Neural cell (in vitro differentiated cells): ENCODE measurements around the gene AGPAT4. TPM values are rescaled to one million over a fixed set of nuclear protein-coding genes. Genes with fewer than 3 reads are reported as not detected.

Experiments
- H2AFZ ChIP-seq: fragments of 200-600, 300-800 bp; sonication (generic), shearing (Covaris generic); 2 replicates; pipeline ENCODE4 v1.6.0; 2014; ENCODE audit warnings: low read depth, mild to moderate bottlenecking, antibody characterized with exemption, low read length, moderate library complexity
- H3F3A ChIP-seq: fragments of 200-600 bp; shearing (Covaris generic); 2 replicates; pipeline ENCODE4 v1.6.1; 2016; ENCODE audit warnings: mild to moderate bottlenecking, moderate library complexity, mixed read lengths, antibody characterized with exemption, low read length; ENCODE audit not compliant: insufficient read depth, poor library complexity, severe bottlenecking
- H3K27ac ChIP-seq: fragments of 200-600, 300-800 bp; sonication (generic), shearing (Covaris generic); 2 replicates; pipeline ENCODE4 v1.5.1; 2014; ENCODE audit warnings: mild to moderate bottlenecking, low read length, moderate library complexity
- H3K27me3 ChIP-seq: fragments of 300-800, 200-600 bp; sonication (generic), shearing (Covaris generic); 2 replicates; pipeline ENCODE4 v1.6.0; 2014; ENCODE audit warnings: mild to moderate bottlenecking, low read depth, low read length, moderate library complexity; ENCODE audit not compliant: insufficient read depth
- H3K36me3 ChIP-seq: fragments of 300-800, 200-600 bp; sonication (generic), shearing (Covaris generic); 2 replicates; pipeline ENCODE4 v1.5.1; 2014; ENCODE audit warnings: mild to moderate bottlenecking, antibody characterized with exemption, low read length, moderate library complexity; ENCODE audit not compliant: insufficient read depth
- H3K4me2 ChIP-seq: fragments of 300-800, 200-600 bp; sonication (generic), shearing (Covaris generic); 2 replicates; pipeline ENCODE4 v1.6.0; 2014; ENCODE audit warnings: mild to moderate bottlenecking, low read length
- H3K4me3 ChIP-seq: fragments of 300-800, 200-600 bp; sonication (generic), shearing (Covaris generic); 2 replicates; pipeline ENCODE4 v1.5.1; 2014; ENCODE audit warnings: mild to moderate bottlenecking, low read length, moderate library complexity
- H3K79me2 ChIP-seq: fragments of 200-600 bp; shearing (Covaris generic); replicated peaks from 2 replicates; pipeline ENCODE4 v1.6.0; 2014; ENCODE audit warnings: mild to moderate bottlenecking, low read length, moderate library complexity; ENCODE audit not compliant: insufficient read depth
- H3K9ac ChIP-seq: fragments of 300-800, 200-600 bp; sonication (generic), shearing (Covaris generic); 2 replicates; pipeline ENCODE4 v1.6.1; 2016; ENCODE audit warnings: mild to moderate bottlenecking, low read length, mixed read lengths
- H3K9me2 ChIP-seq: fragments of 200-600 bp; shearing (Covaris generic); 2 replicates; pipeline ENCODE4 v1.6.1; 2016; ENCODE audit warnings: mild to moderate bottlenecking, low read length, mixed read lengths; ENCODE audit not compliant: insufficient read depth
- H3K9me3 ChIP-seq: fragments of 200-600, 300-800 bp; sonication (generic), shearing (Covaris generic); 2 replicates; pipeline ENCODE4 v1.6.1; 2016; ENCODE audit warnings: mild to moderate bottlenecking, mixed run types, low read length, moderate library complexity, mixed read lengths
- H4K20me1 ChIP-seq: fragments of 200-600 bp; shearing (Covaris generic); 2 replicates; pipeline ENCODE4 v1.6.1; 2016; ENCODE audit warnings: mild to moderate bottlenecking, mixed run types; ENCODE audit not compliant: insufficient read depth
- EP300 ChIP-seq: fragments of 450-650 bp; conservative IDR thresholded peaks from 2 replicates; pipeline ENCODE4 v1.6.1; 2014; ENCODE audit warnings: antibody characterized with exemption, mild to moderate bottlenecking, moderate library complexity; ENCODE audit not compliant: poor library complexity, severe bottlenecking
- EZH2 ChIP-seq: fragments of 200-600, 300-800 bp; shearing (Covaris generic), sonication (generic); IDR thresholded peaks from 2 replicates; pipeline ENCODE4 v1.6.1; 2014; ENCODE audit warnings: antibody characterized with exemption, low read length, borderline replicate concordance, mild to moderate bottlenecking; ENCODE audit not compliant: insufficient read depth, poor library complexity, severe bottlenecking
- MXI1 ChIP-seq: fragments of 450-650 bp; conservative IDR thresholded peaks from 2 replicates; pipeline ENCODE4 v1.6.1; 2014; ENCODE audit warnings: antibody characterized with exemption, mild to moderate bottlenecking; ENCODE audit not compliant: poor library complexity, severe bottlenecking
- POLR2AphosphoS5 ChIP-seq: IDR thresholded peaks from 2 replicates; pipeline ENCODE4 v1.6.1; 2012
- RAD21 ChIP-seq: fragments of 450-650 bp; conservative IDR thresholded peaks from 2 replicates; pipeline ENCODE4 v1.6.1; 2014; ENCODE audit warnings: antibody characterized with exemption, mild to moderate bottlenecking, moderate library complexity
- SMC3 ChIP-seq: fragments of 450-650 bp; conservative IDR thresholded peaks from 2 replicates; pipeline ENCODE4 v1.6.1; 2014; ENCODE audit warnings: antibody characterized with exemption, mild to moderate bottlenecking, moderate library complexity; ENCODE audit not compliant: poor library complexity
- TAF1 ChIP-seq: IDR thresholded peaks from 2 replicates; pipeline ENCODE4 v1.6.1; 2012; ENCODE audit warnings: low read depth
- polyA plus RNA-seq: library from polyadenylated mRNA; depleted of rRNA; stranded (reverse); fragments of >200 nt; gene quantifications from 2 replicates; pipeline ENCODE4 v1.2.3, GENCODE V29; 2014
- TF ChIP-seq, protein P1 (sequence below): IDR thresholded peaks from 2 replicates; pipeline ENCODE4 v1.6.1; 2012; ENCODE audit warnings: borderline replicate concordance
- TF ChIP-seq, protein P2 (sequence below): fragments of 450-650 bp; IDR thresholded peaks from 2 replicates; pipeline ENCODE4 v1.5.1; 2014; ENCODE audit warnings: antibody characterized with exemption, mild to moderate bottlenecking, moderate library complexity; ENCODE audit not compliant: poor library complexity, severe bottlenecking

The AGPAT4 gene
- polyA plus RNA-seq, 1 donor from 2014 or later, result 42.6 TPM

DNA sequence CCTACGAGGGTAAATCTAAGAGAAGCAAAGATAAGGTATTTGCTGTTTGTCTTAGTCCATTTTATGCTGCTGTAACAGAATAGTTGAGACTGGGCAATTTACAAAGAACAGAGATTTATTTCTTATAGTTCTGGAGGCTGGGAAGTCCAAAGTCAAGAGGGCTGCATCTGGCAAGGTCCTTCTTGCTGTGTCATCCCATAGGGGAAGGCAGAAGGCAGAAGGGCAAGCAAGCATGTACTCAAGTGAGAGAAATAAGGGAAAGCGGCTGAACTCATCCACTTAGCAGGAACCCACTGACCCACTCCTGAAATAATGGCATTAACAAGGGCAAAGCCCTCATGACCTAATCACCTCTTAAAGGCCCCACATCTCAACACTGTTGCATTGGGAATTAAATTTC is 102.7 kb downstream of the AGPAT4 start:
- Histone ChIP-seq H3K27ac (no peak overlapping the region), H4K20me1 (no peaks in the 10 kb centered on the region), H2AFZ (no peak overlapping the region)

DNA sequence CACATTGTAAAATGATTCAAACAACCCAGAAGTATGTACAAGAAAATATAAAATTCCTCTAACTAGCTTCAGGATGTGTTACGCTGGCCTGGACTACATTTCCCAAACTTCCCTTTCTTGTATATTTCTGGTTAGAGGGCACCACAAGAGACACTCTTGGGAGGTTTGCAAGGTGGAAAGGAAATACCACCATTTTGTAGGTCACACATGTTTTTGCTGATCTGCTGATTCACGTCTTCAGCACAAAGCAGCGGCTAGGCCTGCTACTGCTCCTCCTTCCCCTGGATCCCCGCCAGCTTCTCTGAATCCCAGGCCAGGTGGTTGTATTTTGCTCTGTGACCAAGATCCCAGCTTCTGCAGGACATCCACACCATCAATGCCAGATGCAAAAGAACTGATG is 104.2 kb downstream of the AGPAT4 start:
- no peak overlapping the region for H3K4me2 ChIP-seq
- H3K27ac ChIP-seq, result no peak overlapping the region
- H3K79me2 ChIP-seq, result peaks cover 23% of the 10 kb centered on the region

More for the DNA sequence above, 102.7 kb downstream of the AGPAT4 start:
- Histone ChIP-seq H3K4me3 (no peak overlapping the region), H3K9me2 (no peaks in the 10 kb centered on the region), H3K27me3 (no peaks in the 10 kb centered on the region), H3K36me3 (no peaks in the 10 kb centered on the region), H3F3A (no peaks in the 10 kb centered on the region), H3K9ac (no peak overlapping the region), H3K9me3 (no peaks in the 10 kb centered on the region), H3K79me2 (peaks cover 17% of the 10 kb centered on the region), H3K4me2 (no peak overlapping the region)
- TF ChIP-seq, protein P1, sequence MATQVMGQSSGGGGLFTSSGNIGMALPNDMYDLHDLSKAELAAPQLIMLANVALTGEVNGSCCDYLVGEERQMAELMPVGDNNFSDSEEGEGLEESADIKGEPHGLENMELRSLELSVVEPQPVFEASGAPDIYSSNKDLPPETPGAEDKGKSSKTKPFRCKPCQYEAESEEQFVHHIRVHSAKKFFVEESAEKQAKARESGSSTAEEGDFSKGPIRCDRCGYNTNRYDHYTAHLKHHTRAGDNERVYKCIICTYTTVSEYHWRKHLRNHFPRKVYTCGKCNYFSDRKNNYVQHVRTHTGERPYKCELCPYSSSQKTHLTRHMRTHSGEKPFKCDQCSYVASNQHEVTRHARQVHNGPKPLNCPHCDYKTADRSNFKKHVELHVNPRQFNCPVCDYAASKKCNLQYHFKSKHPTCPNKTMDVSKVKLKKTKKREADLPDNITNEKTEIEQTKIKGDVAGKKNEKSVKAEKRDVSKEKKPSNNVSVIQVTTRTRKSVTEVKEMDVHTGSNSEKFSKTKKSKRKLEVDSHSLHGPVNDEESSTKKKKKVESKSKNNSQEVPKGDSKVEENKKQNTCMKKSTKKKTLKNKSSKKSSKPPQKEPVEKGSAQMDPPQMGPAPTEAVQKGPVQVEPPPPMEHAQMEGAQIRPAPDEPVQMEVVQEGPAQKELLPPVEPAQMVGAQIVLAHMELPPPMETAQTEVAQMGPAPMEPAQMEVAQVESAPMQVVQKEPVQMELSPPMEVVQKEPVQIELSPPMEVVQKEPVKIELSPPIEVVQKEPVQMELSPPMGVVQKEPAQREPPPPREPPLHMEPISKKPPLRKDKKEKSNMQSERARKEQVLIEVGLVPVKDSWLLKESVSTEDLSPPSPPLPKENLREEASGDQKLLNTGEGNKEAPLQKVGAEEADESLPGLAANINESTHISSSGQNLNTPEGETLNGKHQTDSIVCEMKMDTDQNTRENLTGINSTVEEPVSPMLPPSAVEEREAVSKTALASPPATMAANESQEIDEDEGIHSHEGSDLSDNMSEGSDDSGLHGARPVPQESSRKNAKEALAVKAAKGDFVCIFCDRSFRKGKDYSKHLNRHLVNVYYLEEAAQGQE, result no peak
- TF ChIP-seq SMC3 (no peak), EZH2 (no peak), POLR2AphosphoS5 (no peak), MXI1 (no peak), TAF1 (no peak), EP300 (no peak), RAD21 (no peak)
- TF ChIP-seq, protein P2, sequence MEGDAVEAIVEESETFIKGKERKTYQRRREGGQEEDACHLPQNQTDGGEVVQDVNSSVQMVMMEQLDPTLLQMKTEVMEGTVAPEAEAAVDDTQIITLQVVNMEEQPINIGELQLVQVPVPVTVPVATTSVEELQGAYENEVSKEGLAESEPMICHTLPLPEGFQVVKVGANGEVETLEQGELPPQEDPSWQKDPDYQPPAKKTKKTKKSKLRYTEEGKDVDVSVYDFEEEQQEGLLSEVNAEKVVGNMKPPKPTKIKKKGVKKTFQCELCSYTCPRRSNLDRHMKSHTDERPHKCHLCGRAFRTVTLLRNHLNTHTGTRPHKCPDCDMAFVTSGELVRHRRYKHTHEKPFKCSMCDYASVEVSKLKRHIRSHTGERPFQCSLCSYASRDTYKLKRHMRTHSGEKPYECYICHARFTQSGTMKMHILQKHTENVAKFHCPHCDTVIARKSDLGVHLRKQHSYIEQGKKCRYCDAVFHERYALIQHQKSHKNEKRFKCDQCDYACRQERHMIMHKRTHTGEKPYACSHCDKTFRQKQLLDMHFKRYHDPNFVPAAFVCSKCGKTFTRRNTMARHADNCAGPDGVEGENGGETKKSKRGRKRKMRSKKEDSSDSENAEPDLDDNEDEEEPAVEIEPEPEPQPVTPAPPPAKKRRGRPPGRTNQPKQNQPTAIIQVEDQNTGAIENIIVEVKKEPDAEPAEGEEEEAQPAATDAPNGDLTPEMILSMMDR, result no peak

More for the DNA sequence above, 104.2 kb downstream of the AGPAT4 start:
- Histone ChIP-seq H3F3A (no peaks in the 10 kb centered on the region), H3K9me3 (no peaks in the 10 kb centered on the region), H3K36me3 (peaks cover 6% of the 10 kb centered on the region), H2AFZ (no peak overlapping the region), H3K4me3 (no peak overlapping the region), H3K27me3 (no peaks in the 10 kb centered on the region), H3K9me2 (no peaks in the 10 kb centered on the region), H3K9ac (no peak overlapping the region), H4K20me1 (no peaks in the 10 kb centered on the region)
- TF ChIP-seq EP300, result no peak
- TF ChIP-seq POLR2AphosphoS5, result no peak
- no peak for TF ChIP-seq EZH2
- TF ChIP-seq, protein P2, result no peak
- TF ChIP-seq RAD21, result no peak
- no peak for TF ChIP-seq SMC3
- TF ChIP-seq, protein P1, result no peak
- no peak for TF ChIP-seq MXI1
- no peak for TF ChIP-seq TAF1
